Nephron (organoid): ENCODE results near the gene PNPO.

Source experiments
- H3K27ac Mint-ChIP-seq, 3 experiments: 2 replicates each; pipeline ENCODE4 v1.8.0; 2020; ENCODE audit warnings: mixed read lengths in 3 of 3, mild to moderate bottlenecking in 2 of 3, moderate library complexity in 1 of 3
- H3K27me3 Mint-ChIP-seq: 2 replicates; pipeline ENCODE4 v1.8.0; 2021; ENCODE audit warnings: low read depth, mild to moderate bottlenecking, moderate library complexity, mixed read lengths
- H3K36me3 Mint-ChIP-seq: 2 replicates; pipeline ENCODE4 v1.8.0; 2020; ENCODE audit warnings: low read depth, mixed read lengths
- H3K4me1 Mint-ChIP-seq: 2 replicates; pipeline ENCODE4 v1.8.0; 2020; ENCODE audit warnings: mixed read lengths
- H3K4me3 Mint-ChIP-seq, 3 experiments: 2 replicates each; pipeline ENCODE4 v1.8.0; 2020; ENCODE audit warnings: mild to moderate bottlenecking in 3 of 3, mixed read lengths in 3 of 3, moderate library complexity in 2 of 3
- H3K9me3 Mint-ChIP-seq: 2 replicates; pipeline ENCODE4 v1.8.0; 2020; ENCODE audit warnings: mixed read lengths
- TF ChIP-seq, protein P1 (sequence below), 3 experiments: fragments of 200-600 bp; sonication (generic); IDR thresholded peaks; one replicate each; pipeline ENCODE4 v1.5.0; 2021; ENCODE audit warnings: antibody characterized with exemption in 3 of 3; ENCODE audit not compliant: unreplicated experiment in 3 of 3

PNPO gene

DNA sequence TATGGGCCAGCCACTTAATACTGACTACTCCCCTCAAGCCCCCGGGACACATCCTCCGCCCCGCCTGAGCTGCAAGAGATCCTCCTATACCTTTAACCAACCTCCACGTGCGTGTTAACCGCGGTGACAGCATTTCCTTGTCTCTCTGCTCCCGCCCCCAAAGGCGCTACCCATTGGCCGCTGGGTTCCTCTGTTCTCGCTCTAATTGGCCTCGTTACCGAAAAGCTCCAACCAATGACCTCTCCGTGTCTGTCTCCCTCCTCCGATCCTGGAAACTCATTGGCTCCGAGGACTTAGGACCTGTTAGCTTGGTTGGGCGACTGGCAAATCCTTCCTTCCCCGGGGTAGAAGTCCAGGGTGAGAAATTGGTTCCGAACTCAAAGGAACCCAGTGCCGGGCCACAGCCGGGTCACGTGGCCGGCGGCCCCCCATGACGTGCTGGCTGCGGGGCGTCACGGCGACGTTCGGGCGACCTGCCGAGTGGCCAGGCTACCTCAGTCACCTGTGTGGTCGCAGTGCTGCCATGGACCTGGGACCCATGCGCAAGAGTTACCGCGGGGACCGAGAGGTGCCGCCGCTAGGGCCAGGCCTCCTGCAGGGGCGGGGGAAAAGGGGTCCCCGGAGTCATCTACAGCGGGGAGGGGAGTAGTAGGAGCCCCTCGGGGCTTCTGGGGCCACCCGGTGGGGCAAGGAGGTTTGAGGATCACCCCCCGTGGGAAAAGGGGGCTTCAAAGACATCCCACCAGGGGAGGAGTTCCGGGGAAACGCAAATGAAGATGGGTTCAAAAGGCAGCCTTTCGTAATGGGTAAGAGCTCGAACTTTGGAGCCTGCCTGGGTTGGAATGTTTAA lies at the start of gene PNPO:
Gene PNPO, plus strand, starts transcription at position 326 of the 850 bp plus-strand sequence. Its CDS starts 105 bp downstream, at position 431.
- peaks cover 5% of the 10 kb centered on the region for H3K4me1 Mint-ChIP-seq
- H3K4me3 Mint-ChIP-seq = peak within 1 kb of the TSS; percentile 56 to 78 (median 71)
- no peaks in the 10 kb centered on the region for H3K9me3 Mint-ChIP-seq
- H3K27me3 Mint-ChIP-seq = no peaks in the 10 kb centered on the region
- H3K36me3 Mint-ChIP-seq = no peaks in the 10 kb centered on the region
- H3K27ac Mint-ChIP-seq = peak within 1 kb of the TSS in 2 of 3 experiments; percentile 19 to 40
- TF ChIP-seq, protein P1, sequence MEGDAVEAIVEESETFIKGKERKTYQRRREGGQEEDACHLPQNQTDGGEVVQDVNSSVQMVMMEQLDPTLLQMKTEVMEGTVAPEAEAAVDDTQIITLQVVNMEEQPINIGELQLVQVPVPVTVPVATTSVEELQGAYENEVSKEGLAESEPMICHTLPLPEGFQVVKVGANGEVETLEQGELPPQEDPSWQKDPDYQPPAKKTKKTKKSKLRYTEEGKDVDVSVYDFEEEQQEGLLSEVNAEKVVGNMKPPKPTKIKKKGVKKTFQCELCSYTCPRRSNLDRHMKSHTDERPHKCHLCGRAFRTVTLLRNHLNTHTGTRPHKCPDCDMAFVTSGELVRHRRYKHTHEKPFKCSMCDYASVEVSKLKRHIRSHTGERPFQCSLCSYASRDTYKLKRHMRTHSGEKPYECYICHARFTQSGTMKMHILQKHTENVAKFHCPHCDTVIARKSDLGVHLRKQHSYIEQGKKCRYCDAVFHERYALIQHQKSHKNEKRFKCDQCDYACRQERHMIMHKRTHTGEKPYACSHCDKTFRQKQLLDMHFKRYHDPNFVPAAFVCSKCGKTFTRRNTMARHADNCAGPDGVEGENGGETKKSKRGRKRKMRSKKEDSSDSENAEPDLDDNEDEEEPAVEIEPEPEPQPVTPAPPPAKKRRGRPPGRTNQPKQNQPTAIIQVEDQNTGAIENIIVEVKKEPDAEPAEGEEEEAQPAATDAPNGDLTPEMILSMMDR (IDR thresholded peaks at IDR 0.05; ENCODE audit: unreplicated experiment in 3 of 3) = no peak

GRCh38 chr17:47894498-47895346 lies 46.6 kb upstream of the PNPO start:
- Mint-ChIP-seq H3K36me3 (no peaks in the 10 kb centered on the region), H3K4me1 (peaks cover 27% of the 10 kb centered on the region), H3K9me3 (no peaks in the 10 kb centered on the region), H3K27ac (peak overlapping the region; percentile 86 to 96 (median 96)), H3K4me3 (peak overlapping the region; percentile 89 to 95 (median 93)), H3K27me3 (no peaks in the 10 kb centered on the region)
- TF ChIP-seq, protein P1 (IDR thresholded peaks at IDR 0.05; ENCODE audit: unreplicated experiment in 3 of 3) = no peak

- Mint-ChIP-seq H3K4me3 (peak overlapping the region; percentile 89 to 95 (median 93)), H3K9me3 (no peaks in the 10 kb centered on the region), H3K4me1 (peaks cover 27% of the 10 kb centered on the region), H3K36me3 (no peaks in the 10 kb centered on the region), H3K27me3 (no peaks in the 10 kb centered on the region), H3K27ac (peak overlapping the region; percentile 86 to 96 (median 96))
- TF ChIP-seq, protein P1 (IDR thresholded peaks at IDR 0.05; ENCODE audit: unreplicated experiment in 3 of 3) = no peak
These were observed 46.0 kb upstream of the PNPO start for GRCh38 chr17:47895347-47895855.

DNA sequence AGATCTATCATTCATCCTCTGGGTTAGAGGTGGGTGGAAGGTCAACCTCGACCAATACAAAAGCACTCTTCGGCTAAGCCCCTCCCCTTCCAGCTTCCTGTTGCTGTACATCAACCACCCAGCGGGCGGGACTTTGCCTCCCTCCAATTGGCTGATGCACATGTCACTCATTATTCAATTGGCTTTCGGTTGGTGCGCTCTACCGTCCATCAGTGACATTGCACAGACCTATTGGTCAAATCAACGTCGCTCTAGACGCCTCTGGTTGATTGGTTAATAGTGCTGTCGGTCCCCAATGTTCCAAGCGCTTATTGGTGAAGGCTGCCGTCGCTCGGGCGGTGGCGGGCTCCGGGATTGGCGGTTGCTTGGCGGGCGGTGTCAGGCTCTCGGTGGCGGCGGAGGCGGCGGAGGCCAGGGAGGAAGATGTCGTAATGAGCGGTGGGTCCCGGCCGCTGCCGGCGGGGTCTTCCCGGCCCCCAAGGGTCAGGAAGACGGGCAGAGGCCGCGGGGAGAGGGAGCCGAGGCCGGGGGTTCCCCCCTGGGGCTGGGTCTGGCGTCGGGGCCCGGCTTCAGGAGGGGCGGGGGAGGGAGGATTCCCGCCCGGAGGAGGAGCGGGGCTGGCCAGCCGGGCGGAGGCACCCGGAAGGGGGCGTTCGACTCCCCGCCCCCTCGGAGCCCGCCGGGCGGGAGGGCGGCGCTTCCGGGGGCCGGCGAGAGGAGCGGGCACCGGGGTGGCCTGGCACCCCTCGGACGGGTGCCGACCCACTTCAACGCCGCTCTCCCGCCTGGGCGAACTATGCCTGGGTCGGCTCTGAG lies 45.3 kb upstream of the PNPO start, which contains the start of gene SP2:
Gene SP2, plus strand, starts transcription at position 381 of the 816 bp plus-strand sequence. Its CDS starts 51 bp downstream, at position 432.
- Mint-ChIP-seq H3K27me3 (no peaks in the 10 kb centered on the region), H3K4me3 (peak within 1 kb of the TSS; percentile 89 to 95 (median 93)), H3K27ac (peak within 1 kb of the TSS; percentile 86 to 96 (median 96)), H3K9me3 (no peaks in the 10 kb centered on the region), H3K36me3 (no peaks in the 10 kb centered on the region), H3K4me1 (peaks cover 27% of the 10 kb centered on the region)
- TF ChIP-seq, protein P1 (IDR thresholded peaks at IDR 0.05; ENCODE audit: unreplicated experiment in 3 of 3) = peak in 1 of 3 experiments; percentile 27
